Central memory CD4-positive, alpha-beta T cell (primary cell): ENCODE results near the gene IAH1.
"Not testable (repeated sequence)": the region's sequence is repeated elsewhere in the genome, so short reads cannot be mapped to it uniquely, and the experiment has no call there.

ENCODE experiments used
- DNase-seq: peaks from one replicate; pipeline ENCODE4 v3.0.0; 2022

Gene IAH1

GRCh38 chr2:9473985-9474360, 378 bp upstream of the IAH1 start:
- DNase-seq, result peak; percentile 69

GRCh38 chr2:9477914-9478313, 3.6 kb downstream of the IAH1 start:
- no peak for DNase-seq

DNA sequence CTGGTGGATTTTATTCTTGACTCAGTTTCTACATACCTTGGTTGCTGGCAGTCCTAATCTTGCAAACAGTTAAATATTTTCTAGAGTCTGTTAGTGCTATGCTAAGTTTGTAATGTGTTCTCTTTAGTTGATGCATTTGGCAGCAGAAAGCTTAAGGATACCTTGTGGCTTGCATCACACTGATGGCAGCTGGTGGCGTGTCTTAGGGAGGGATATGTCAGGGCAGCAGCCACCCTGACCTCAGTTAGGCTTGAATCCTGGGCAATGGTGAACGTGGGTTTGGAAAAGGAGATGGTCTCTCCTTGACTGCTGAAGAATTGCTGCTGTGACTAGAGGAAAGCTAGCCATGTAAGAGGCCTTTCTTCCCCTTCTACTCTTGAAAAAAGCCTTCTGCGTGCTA, 4.2 kb downstream of the IAH1 start:
- no peak for DNase-seq

DNA sequence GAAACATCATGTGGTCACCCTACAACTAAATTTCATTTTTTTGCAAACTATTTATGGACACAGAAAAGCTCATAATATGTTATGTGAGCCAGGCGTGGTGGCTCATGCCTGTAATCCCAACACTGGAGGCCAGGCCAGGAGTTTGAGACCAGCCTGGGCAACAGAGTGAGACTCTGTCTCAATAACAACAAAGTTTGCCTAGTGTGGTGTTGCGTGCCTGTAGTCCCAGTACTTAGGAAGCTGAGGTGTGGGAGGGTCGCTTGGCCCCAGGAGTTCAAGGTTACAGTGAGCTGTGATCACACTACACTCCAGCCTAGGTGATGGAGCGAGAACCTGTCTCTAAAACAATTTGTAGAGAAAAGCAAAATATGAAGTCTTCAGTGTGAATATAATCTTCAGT, 5.8 kb downstream of the IAH1 start:
- no peak for DNase-seq

DNA sequence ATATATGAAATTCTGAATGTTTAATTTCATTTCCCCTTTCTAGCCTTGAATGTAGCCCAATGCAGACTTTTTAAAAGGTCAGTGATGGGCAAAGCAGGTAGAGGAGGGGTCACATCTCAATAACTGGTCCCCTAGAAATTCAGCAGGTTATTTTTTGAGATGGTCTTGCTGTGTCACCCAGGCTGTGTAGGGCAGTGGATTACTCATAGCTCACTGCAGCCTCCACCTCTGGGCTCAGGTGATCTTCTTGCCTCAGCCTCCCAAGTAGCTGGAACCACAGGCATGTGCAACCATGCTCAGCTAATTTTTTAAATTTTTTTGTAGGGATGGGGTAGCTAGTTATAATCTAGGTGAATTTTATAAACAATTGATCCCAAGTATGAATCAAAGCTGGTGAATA, 8.8 kb downstream of the IAH1 start:
- DNase-seq, result no peak

DNA sequence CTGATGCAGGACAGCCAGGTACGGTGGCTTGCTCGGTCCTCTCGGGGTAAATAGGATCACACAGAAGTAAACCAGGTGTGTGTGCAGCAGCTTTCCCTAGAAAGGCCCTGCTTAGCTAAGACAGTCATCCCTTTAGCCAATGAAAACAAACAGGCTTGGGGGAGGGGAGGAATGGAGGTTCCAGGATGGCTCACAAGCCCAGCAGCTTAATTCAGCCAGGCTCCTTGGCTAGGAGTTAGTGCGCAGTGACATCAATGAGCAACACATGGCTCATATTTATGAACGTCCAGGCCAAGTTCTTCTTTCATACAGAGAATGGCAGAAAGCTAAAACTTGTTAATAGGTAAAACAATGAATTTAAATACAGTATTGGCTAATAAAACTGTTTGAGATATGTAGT, 10.2 kb downstream of the IAH1 start:
- no peak for DNase-seq

DNA sequence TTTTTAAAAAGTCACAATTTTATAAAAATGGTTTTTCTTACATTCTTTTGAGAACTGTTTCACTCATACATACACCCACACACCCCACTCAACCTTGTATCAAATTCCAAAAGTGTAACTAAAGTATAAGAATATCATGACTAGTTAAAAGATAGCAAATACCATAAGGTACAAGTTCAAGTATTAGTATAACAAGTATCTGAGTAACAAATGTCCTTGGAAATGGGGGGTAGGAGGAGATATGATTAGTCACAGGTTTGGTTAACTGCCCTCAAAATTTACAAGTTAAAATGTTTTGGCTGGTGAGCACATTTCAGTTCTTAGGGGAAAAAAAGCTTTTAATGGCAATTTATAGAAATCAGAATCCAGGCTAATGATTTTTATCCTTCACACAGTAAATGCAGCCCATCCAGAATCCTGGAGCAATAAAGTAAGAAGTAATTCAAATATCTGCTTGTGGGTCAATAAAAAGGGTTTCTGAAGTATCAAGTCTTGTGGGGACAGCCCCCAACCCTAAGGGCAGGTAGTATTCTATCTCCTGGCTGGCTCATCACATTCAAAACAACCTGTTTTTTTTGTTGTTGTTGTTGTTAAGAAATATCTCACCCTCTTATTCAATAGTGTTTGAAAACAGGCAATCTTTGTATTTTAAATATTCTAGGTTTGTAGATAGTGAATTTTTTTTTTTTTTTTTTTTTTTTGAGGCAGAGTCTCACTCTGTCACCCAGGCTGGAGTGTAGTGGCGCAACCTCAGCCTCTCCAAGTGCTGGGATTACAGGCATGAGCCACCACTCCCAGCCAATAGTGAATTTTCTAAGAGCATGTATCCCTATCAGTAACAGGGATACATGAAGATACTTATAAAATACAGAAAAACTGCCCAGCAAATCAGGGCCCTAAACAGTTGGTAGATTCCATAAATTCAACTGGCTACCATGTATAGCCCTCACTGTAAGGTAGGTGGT, 14.5 kb downstream of the IAH1 start:
- DNase-seq, result no peak

DNA sequence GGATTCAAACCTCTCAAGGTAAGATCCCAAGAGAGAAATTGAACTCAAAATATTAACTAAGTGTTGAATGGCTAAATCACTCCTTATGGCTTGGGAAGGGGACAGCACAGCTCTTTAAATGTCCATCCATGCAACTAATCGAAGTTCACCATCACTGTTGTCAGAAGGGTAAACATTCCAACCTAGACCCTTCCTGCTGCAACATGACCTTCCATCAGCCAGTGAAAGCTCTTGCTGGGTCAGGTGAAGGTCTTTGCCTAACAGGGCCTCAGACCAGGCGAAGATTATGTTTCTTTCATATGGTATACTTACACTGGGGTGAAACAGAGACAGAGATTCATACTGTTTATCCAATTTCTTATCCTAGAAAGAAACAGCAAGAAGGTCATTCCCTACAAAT, 16.4 kb downstream of the IAH1 start:
- DNase-seq, result no peak

DNA sequence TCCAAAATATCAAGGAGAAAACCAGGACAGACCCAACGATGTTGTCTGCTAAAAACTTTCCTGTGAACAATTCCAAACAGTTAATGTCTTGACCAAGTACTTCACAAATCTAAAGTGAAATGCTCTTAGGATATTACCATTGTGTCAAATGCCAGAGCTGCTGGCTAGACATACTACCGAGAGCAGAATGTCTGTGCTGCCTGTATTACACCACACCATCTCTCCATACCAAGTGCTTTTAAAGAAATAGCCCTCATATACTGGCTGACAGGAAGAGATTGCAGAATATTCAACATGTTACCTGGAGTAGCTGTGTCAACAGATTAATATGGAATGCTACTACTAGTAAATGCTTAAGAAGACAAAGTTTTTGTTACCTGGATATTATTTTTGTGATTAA, 18.6 kb downstream of the IAH1 start:
- no peak for DNase-seq

DNA sequence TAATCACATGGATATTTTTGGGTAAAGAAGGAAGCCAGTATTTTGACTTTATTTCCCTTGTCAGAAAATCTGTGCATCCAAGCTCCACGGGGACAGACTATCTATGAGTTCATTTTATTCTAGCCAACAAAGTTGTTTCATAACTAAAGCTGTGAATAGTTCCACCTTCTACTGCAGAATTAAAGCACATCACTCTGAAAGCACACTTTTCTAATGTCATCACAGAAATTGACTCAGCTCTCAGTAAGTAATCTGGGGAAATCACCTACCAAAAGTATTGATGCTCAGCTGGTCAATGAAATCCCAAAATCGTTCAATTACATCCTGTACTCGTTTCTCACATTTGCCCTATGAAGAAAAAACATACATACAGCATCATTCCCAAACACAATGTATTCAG, 19.1 kb downstream of the IAH1 start:
- no peak for DNase-seq

- DNase-seq, result no peak
These were observed 19.7 kb downstream of the IAH1 start for GRCh38 chr2:9494081-9494480.

DNA sequence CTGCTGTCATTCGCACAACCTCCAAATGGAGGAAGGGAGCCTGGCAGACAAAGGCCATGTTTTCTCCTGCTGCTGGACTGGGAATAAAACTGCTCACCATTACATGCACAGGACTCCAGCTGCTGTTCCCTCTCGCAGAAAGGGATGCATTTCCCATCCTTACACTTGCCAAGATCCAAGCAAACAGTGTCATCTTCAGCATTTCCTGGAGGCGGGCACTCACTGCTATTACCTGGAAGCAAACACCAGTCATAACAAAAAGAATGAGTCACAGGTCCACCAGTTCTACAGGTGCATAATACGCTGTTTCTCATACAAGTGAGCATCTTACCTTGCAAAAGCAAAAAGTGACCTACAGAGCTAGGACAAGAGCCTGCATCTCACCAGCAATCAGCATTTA, 22.7 kb downstream of the IAH1 start:
- DNase-seq, result no peak

DNA sequence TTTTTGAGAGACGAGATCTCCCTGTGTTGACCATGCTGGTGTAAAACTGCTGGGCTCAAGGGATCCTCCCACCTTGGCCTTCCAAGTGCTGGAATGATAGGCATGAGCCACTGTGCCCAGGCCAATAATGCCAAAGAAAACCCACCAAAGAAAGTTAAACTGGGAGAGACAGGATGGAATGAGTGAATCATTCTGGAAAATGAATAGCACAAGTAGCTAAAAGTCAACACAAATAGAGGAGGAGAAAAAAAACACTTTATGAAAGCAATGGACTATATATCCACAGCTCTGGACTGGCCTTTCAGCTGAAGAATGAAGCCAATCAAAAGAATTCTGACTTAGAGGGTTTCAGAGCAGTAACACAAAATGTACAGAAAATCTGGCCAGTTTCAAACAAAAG, 23.9 kb downstream of the IAH1 start:
- no peak for DNase-seq

DNA sequence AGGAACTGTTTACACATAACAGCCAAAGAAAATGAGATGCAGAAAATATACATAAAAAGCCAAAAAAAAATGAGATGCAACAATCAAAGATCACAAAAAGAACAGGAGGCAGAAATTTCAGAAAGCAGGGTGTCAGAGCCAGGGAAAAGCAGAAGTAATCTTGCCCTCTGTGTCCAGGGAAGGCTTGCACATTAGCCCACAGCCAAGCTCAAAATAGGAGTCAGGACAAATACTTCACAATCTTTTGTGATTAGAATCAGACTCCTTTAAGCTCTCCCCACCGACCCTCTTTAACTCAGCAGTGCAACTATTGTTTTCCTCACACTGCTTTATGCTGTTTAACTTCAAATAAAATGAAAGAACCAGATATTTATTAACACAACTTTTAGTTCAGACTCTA, 34.6 kb downstream of the IAH1 start:
- no peak for DNase-seq

DNA sequence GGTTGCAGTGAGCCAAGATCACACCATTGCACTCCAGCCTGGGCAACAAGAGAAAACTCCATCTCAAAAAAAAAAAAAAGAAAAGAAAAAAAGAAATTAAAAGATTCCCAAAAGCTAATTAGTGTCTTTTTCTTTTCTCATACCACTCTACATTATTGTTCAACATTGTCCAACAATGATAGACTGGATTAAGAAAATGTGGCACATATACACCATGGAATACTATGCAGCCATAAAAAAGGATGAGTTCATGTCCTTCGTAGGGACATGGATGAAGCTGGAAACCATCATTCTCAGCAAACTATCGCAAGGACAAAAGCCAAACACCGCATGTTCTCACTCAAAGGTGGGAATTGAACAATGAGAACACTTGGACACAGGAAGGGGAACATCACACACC, 39.6 kb downstream of the IAH1 start:
- not testable (repeated sequence) for DNase-seq

DNA sequence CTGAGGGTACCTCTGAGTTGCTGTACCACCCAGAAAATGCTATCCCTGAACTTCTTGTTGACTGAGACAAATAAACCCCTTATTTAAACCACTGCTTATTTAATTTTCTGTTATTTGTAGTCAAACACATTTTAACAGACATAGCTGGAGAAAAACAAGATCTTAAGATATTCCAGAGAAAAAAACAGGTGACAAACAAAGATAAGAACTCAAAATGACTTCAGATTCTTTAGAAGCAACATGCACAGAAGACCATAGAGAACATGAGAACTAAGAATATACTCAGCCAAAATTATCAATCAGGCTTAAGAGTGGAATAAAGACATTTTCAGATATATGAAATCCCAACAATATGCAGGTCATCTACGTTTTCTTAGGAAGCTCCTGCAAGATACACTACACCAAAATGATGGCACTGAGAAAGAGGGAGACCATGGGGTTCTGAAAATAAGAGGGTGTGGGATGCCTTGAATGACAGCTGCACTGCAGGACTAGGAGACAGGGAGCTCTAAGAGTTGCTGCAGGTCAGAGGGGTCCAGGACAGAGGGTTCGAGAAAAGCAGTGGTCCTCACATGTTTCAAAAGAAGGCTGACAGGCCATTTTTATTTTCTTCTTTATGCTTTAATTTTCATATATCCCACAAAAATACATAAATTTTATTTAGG, 42.9 kb downstream of the IAH1 start:
- no peak for DNase-seq

DNA sequence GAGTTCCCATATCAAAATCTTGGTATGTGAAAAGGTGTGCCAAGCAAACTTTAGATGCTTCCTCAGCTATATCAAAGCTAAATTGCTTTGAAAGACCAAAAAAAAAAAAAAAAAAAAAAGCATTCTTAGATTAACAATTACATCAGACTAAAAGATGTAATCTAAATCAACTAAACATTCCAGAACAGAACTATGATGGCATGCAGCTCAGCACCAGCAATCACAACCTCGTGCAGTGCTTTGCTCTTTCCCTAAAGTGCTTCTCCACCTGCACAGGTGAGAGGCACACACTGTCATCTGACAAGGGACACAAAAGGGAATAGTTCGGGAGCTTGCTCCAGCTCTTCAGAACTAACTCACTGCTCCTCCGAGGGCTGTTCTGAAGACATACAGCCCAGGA, 43.8 kb downstream of the IAH1 start:
- no peak for DNase-seq

- DNase-seq, result no peak
These were observed 44.4 kb downstream of the IAH1 start for GRCh38 chr2:9518780-9519179.

GRCh38 chr2:9519250-9519649, 44.9 kb downstream of the IAH1 start:
- no peak for DNase-seq

GRCh38 chr2:9524291-9524690, 49.9 kb downstream of the IAH1 start:
- no peak for DNase-seq

DNA sequence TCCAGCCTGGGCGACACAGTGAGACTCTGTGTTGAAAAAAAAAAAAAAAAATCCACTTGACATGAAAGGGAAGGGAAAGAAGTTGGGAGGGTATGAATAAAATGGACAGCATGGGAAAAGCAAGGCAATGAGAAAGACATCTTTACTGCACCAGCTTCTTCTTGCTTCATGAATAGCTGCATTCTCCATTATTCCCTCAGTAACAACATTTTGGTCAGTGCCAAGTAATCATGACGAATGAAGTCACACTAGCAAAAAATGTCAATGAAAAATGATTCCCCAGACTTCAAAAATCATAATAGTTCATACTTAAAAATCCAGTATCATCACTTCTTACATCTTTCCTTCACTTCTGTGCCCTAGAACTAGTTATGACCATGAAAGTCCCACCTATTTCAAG, 50.9 kb downstream of the IAH1 start:
- DNase-seq, result no peak

GRCh38 chr2:9527995-9528787, 53.8 kb downstream of the IAH1 start:
- no peak for DNase-seq

DNA sequence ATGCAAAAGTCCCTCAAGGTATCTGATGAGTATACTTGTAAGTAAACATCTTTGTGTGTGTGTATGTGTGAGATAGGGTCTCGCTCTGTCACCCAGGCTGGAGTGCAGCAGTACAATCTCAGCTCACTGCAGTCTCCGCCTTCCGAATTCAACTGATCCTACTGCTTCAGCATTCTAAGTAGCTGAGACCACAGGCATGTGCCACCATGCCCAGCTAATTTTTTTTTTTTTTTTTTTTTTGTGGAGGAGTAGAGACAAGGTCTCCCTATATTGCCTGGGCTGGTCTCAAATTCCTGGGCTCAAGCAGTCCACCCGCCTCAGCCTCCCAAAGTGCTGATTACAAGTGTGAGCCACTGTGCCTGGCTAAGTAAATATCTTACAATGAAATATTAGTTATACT, 58.1 kb downstream of the IAH1 start:
- no peak for DNase-seq

DNA sequence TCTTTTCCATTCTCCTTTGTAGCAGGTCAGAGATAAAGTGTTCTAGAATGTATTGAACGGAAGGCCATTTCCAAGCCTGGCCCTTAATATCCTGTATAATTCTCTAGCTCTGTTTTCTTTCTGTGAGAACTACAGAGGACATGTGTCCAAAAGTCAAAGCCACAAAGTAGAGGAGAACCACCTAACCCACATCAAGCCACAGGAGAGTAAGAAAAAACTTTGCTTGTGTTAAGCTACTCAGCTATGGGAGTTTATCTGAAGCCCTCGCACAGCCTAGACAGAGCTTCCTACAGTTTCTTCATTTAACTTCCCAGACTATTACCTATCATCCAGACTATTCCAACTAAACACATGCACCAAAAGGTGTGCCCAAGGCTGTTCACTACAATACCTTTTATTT, 59.3 kb downstream of the IAH1 start:
- no peak for DNase-seq
